Measurements from ENCODE around the gene AKT1.

AKT1 gene

GRCh38 chr14:104793703-104793959, 1.9 kb downstream of the AKT1 start:
- TF ChIP-seq CTCF (IDR thresholded peaks at IDR 0.05; ENCODE audit: insufficient read depth, low read length, missing control alignments): no peak
- no peak for DNase-seq (ENCODE audit: low read depth, low spot score)
- ChIA-PET CTCF (interaction anchor here (1.0 to 7.9 kb wide), 4 partner anchors 9 to 33 kb away, joined by 3 to 52 read pairs (median 6); no protein-coding TSS in a partner anchor), POLR2A (no interaction called here)
- H3K4me3 ChIP-seq (ENCODE audit: low read depth, low read length): peak overlapping the region; percentile 70

DNA sequence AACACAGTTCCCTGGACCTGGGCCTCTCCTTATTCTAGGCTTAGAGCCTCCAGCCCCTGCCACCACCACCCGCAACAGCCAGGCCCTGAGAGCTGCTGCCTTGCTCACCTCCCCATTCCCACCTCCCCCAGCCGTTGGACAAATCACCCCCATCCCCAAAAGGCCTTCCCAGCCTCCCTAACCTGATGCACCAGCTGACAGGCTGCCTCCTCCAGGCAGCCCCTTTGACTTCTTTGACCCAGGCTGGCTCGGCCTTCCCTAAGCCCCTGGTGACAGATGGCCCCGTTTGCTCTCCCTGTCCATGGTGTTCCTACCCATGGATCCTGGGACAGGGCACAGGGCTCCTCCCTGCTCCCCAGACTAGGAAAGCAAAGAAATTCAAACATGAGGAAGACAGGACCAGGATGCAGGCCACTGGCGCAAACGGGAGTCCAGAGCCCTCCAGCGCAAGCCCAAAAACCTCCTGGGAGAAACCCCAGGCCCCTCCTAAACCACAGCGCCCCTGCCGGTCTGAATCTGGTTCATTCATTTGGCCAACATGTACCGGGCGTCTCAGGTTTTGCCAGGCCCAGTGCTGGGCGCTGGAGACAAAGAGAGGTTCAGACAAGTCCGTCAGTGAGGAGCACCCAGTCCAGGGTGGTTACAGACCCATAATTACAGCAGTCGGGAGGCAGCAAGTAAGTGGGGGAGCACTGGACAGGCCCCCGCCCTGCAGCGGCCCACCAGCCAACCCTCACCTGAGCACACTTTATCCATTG, 2.4 kb downstream of the AKT1 start:
- ChIA-PET POLR2A (no interaction called here), CTCF (interaction anchor here (1.0 to 7.9 kb wide), 5 partner anchors 23 to 34 kb away, joined by 3 to 52 read pairs (median 4); no protein-coding TSS in a partner anchor)
- no peak overlapping the region; the same call in 1 of the 2 replicates for H3K4me3 ChIP-seq (ENCODE audit: low read depth, low read length)
- TF ChIP-seq CTCF (IDR thresholded peaks at IDR 0.05; ENCODE audit: insufficient read depth, low read length, missing control alignments): no peak
- DNase-seq (ENCODE audit: low read depth, low spot score): no peak

DNA sequence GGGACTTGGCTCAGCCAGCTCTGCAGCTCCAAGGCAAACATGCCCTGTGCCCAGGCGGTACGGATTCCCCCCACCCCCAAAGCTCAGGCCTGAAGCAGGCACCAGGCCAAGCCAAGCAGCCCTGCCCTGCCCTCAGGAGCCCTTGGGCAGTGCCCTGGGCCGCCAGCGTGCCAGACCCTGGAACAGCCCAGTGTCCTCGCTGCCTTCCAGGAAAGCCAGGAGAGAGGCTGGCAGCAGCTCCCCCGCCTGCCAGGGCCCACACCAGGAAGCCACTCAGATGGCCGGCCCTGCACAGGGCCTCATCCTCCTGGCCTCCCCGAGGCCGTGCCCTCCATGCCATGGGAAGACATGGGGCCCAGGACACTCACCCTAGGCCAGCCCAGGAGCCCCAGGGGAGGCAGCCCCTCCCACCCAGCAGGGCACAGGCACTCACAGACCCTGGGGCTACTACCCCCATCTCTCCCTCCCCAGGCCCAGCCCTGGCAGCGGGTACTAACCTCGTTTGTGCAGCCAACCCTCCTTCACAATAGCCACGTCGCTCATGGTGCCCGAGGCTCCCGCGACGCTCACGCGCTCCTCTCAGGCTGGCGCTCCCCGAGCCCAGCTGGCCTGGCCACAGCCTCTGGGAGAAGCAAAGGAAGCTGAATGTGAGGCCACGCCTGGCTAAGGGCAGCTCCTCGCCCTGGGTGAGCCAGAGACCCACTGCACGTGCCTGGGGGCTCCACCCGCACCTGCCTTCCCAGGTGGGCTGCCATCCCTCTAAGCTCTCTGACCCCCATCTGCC, 3.3 kb downstream of the AKT1 start:
- CTCF ChIA-PET: interaction anchor here (0.7 to 7.9 kb wide), 6 partner anchors 9 to 69 kb away, joined by 3 to 52 read pairs (median 4); partner anchors contain the start of gene ZBTB42

GRCh38 chr14:104791425-104791824, 4.1 kb downstream of the AKT1 start:
- no peak for TF ChIP-seq CTCF (IDR thresholded peaks at IDR 0.05; ENCODE audit: insufficient read depth, low read length, missing control alignments)
- ChIA-PET CTCF (interaction anchor here (0.7 to 7.9 kb wide), 6 partner anchors 10 to 68 kb away, joined by 3 to 52 read pairs (median 3); partner anchors contain the start of gene ZBTB42), POLR2A (interaction anchor here (1.2 kb wide), 1 partner anchor 9 kb away, joined by 4 read pairs; the partner anchor contains the start of gene ZBTB42)
- no peak overlapping the region for H3K4me3 ChIP-seq (ENCODE audit: low read depth, low read length)
- DNase-seq (ENCODE audit: low read depth, low spot score): no peak

More for the DNA sequence above, 3.3 kb downstream of the AKT1 start:
- POLR2A ChIA-PET: interaction anchor here (1.2 kb wide), 1 partner anchor 9 kb away, joined by 4 read pairs; the partner anchor contains the start of gene ZBTB42
- H3K4me3 ChIP-seq (ENCODE audit: low read depth, low read length): no peak overlapping the region
- TF ChIP-seq CTCF (IDR thresholded peaks at IDR 0.05; ENCODE audit: insufficient read depth, low read length, missing control alignments): no peak
- no peak for DNase-seq (ENCODE audit: low read depth, low spot score)

DNA sequence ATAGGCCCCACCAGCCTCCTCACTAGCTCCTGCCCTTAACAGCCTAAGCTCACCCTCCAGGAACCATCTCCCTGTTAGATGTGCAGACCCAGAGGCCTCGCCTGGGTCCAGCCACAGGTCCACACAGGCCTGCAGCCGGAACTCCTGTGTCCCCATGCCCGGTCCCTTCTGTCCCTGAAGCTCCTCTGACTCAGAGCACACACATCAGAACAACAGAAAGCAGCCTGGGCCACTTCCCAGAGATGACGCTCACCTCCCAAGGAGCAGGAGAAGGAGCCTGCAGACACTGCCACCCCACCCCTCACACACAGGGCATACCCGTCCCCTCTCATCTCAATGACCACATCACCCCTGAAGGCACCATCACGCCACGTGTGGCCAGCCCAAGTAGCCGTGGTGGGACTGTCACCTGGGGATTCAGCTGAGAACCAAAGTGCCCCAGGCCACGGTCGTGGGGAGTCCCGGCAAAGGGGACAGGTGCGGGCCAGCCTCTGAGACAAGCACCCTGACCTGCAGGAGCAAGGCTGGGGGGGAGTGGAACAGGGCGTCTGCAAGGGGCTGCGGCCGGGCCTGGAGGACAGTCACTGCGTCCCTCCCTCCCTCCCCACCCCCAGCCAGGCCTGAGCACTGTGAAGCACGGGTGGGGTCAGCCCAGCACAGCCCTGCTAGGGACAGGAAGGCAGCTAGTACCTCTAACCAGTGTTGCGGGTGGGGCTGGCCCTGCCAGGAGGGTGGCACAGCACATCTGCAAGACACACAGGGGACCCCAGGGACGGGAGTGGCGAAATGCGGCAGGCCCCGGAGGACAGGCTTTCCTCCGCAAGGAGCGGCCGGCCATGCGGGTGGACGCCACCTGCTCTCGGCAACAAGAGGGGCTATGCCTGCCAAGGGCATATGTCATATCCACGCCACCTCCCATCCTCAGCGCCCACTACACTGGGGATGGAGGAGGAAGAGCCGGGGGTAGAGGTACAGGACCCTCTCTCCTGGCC, 5.5 kb downstream of the AKT1 start:
- no peak for DNase-seq (ENCODE audit: low read depth, low spot score)
- ChIA-PET POLR2A (no interaction called here), CTCF (interaction anchor here (1.0 to 7.9 kb wide), 5 partner anchors 20 to 37 kb away, joined by 3 to 52 read pairs (median 5); no protein-coding TSS in a partner anchor)
- no peak for TF ChIP-seq CTCF (IDR thresholded peaks at IDR 0.05; ENCODE audit: insufficient read depth, low read length, missing control alignments)
- H3K4me3 ChIP-seq (ENCODE audit: low read depth, low read length): no peak overlapping the region

Measured in AG04449 (cell line).